SK-N-MC (cell line): Measurements from ENCODE around the gene OR10A5.

ENCODE experiments used
- EZH2 ChIP-seq: fragments of 200-600 bp; sonication (generic); IDR thresholded peaks from one replicate; pipeline ENCODE4 v1.6.1; 2017; ENCODE audit warnings: antibody characterized with exemption
- FOXP2 ChIP-seq: optimal IDR thresholded peaks from 2 replicates; pipeline ENCODE3; 2011; ENCODE audit warnings: mild to moderate bottlenecking, moderate library complexity; ENCODE audit not compliant: insufficient read depth; ENCODE audit errors: extremely low read length, control extremely low read depth
- POLR2AphosphoS5 ChIP-seq: IDR thresholded peaks from 2 replicates; pipeline ENCODE4 v1.6.1; 2012; ENCODE audit warnings: mild to moderate bottlenecking, low read depth, low read length, borderline replicate concordance

GRCh38 chr11:6833356-6833755 lies 12.1 kb upstream of the OR10A5 start:
- no peak for TF ChIP-seq EZH2
- TF ChIP-seq POLR2AphosphoS5, result no peak
- TF ChIP-seq FOXP2, result no peak
